ENCODE data around the gene PLCB1. TPM values are rescaled to one million over a fixed set of nuclear protein-coding genes. Genes with fewer than 3 reads are reported as not detected.

PLCB1 gene
- total RNA-seq, 2 experiments from 2014 or later, result 3.1 to 3.6 TPM

DNA sequence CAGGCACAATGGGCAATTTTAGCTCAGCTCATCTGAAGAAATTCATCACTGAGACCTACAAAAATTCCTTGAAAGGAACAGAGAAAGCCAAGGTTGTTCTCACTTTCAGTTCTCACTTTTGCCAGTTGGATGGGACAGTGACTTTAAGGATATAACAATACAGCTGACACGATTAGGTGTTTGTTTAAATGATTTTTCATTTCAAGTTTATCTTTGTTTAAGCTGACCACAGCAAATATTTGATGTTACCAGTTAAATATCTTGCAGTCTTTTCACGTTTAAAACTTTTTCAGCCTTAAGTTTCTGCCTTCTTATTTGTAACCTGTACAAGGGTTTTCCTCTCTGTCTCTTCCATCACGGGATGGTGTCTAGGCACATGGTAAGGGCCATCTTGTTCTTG, 93.6 kb downstream of the PLCB1 start:
- intact Hi-C loops (cut with micrococcal nuclease), result no loop called here
- DNase-seq, result no peak
- CTCF ChIA-PET, result no interaction called here
- TF ChIP-seq, protein P1, sequence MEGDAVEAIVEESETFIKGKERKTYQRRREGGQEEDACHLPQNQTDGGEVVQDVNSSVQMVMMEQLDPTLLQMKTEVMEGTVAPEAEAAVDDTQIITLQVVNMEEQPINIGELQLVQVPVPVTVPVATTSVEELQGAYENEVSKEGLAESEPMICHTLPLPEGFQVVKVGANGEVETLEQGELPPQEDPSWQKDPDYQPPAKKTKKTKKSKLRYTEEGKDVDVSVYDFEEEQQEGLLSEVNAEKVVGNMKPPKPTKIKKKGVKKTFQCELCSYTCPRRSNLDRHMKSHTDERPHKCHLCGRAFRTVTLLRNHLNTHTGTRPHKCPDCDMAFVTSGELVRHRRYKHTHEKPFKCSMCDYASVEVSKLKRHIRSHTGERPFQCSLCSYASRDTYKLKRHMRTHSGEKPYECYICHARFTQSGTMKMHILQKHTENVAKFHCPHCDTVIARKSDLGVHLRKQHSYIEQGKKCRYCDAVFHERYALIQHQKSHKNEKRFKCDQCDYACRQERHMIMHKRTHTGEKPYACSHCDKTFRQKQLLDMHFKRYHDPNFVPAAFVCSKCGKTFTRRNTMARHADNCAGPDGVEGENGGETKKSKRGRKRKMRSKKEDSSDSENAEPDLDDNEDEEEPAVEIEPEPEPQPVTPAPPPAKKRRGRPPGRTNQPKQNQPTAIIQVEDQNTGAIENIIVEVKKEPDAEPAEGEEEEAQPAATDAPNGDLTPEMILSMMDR (IDR thresholded peaks at IDR 0.05), result no peak
- Mint-ChIP-seq H3K36me3 (ENCODE audit: low read depth) (no peaks in the 10 kb centered on the region), H3K27me3 (no peaks in the 10 kb centered on the region), H3K27ac (no peak overlapping the region), H3K4me3 (no peak overlapping the region), H3K9me3 (no peaks in the 10 kb centered on the region), H3K4me1 (ENCODE audit: low read depth) (peaks cover 3% of the 10 kb centered on the region)
- POLR2A ChIA-PET, result interaction anchor here (0.6 kb wide), 1 partner anchor 9 kb away, joined by 3 read pairs; no protein-coding TSS in a partner anchor
- ATAC-seq, result no peak

DNA sequence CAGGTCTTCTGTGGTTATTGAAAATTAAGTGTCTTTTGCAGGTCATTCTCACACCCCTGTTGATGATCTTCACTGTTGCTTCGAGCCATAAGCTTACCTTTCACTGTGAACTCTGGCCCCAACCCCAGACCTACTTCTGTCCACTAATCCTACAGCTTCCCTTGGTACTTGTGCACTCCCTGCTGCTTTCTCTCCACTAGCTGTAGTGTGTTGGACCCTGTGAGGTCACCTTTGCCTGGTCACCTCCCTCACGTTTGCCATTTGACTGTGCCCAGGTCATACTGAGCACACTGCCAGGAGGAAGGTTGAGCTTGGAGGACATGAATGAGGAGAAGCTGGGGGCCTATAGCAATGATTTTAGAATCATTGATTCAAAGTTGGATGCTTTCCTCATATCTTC, 94.0 kb downstream of the PLCB1 start:
- no peak overlapping the region for H3K4me3 Mint-ChIP-seq
- no peaks in the 10 kb centered on the region for H3K9me3 Mint-ChIP-seq
- DNase-seq, result no peak
- H3K4me1 Mint-ChIP-seq (ENCODE audit: low read depth), result peaks cover 3% of the 10 kb centered on the region
- CTCF ChIA-PET, result no interaction called here
- TF ChIP-seq, protein P1 (IDR thresholded peaks at IDR 0.05), result no peak
- POLR2A ChIA-PET, result no interaction called here
- no peaks in the 10 kb centered on the region for H3K27me3 Mint-ChIP-seq
- intact Hi-C loops (cut with micrococcal nuclease), result no loop called here
- no peak overlapping the region for H3K27ac Mint-ChIP-seq
- ATAC-seq, result no peak
- H3K36me3 Mint-ChIP-seq (ENCODE audit: low read depth), result no peaks in the 10 kb centered on the region

DNA sequence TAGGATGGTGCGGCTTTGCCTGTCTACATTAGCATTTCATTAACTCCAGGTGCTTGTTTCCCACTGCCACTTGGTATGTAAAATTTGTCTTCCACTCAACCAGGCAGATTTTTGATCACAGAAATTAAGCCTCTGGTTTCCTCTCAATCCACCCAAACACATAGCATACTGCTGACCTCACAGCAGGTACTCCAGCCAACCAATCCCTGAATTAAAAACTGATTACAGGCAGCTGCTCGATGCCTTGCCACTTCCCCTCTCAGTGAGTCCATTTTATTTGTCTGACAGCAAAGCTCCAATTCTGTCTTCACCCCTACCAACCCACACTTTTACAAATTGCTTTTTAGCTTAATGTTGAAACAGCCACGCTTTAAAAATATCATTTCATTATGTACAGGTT, 95.2 kb downstream of the PLCB1 start:
- H3K9me3 Mint-ChIP-seq, result no peaks in the 10 kb centered on the region
- ATAC-seq, result no peak
- CTCF ChIA-PET, result no interaction called here
- TF ChIP-seq, protein P1 (IDR thresholded peaks at IDR 0.05), result no peak
- H3K27me3 Mint-ChIP-seq, result no peaks in the 10 kb centered on the region
- no peaks in the 10 kb centered on the region for H3K36me3 Mint-ChIP-seq (ENCODE audit: low read depth)
- H3K27ac Mint-ChIP-seq, result no peak overlapping the region
- H3K4me1 Mint-ChIP-seq (ENCODE audit: low read depth), result peaks cover 3% of the 10 kb centered on the region
- H3K4me3 Mint-ChIP-seq, result no peak overlapping the region
- intact Hi-C loops (cut with micrococcal nuclease), result no loop called here
- no peak for DNase-seq
- POLR2A ChIA-PET, result interaction anchor here (1.1 kb wide), 1 partner anchor 58 kb away, joined by 4 read pairs; no protein-coding TSS in a partner anchor

DNA sequence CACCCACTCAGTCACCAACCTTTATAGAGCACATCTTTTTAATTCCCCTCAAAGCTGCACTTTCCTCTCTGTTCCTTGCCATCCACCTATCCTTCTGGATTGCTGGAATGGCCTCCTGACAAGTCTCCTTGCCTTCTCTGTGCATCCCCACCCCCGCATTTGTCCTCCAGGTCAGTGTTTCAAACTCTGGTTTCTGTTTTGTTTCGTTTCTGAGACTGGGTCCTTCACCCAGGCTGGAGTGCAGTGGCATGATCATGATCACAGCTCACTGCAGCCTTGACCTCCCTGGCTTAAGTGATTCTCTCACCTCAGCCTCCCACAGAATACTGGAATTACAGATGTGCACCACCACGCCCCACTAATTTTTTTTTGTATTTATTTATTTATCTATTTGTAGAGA, 96.2 kb downstream of the PLCB1 start:
- peaks cover 3% of the 10 kb centered on the region for H3K4me1 Mint-ChIP-seq (ENCODE audit: low read depth)
- ChIA-PET CTCF (no interaction called here), POLR2A (no interaction called here)
- ATAC-seq (no peak), DNase-seq (no peak)
- intact Hi-C loops (cut with micrococcal nuclease), result no loop called here
- TF ChIP-seq, protein P1 (IDR thresholded peaks at IDR 0.05), result no peak
- no peak overlapping the region for H3K27ac Mint-ChIP-seq
- no peaks in the 10 kb centered on the region for H3K27me3 Mint-ChIP-seq
- H3K9me3 Mint-ChIP-seq, result no peaks in the 10 kb centered on the region
- H3K36me3 Mint-ChIP-seq (ENCODE audit: low read depth), result no peaks in the 10 kb centered on the region
- H3K4me3 Mint-ChIP-seq, result no peak overlapping the region

DNA sequence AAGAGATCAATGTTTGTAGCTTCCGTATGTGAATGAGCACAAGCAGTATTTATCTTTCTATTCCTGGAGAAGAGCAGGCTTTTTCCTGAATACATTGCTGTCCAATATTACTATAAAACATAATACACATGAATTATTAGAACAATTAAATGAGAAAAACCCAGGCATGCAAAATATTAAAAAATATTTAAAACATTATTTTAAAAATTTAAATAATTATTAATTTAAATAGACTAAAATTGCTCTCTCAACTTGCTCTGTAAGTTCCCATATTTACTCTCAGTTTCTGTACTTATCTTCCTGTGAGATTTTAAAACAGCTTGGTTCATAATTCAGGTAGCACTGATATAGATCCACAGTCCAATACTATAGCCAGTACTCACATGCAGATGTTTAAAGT, 97.0 kb downstream of the PLCB1 start:
- Mint-ChIP-seq H3K27ac (no peak overlapping the region), H3K9me3 (no peaks in the 10 kb centered on the region), H3K36me3 (ENCODE audit: low read depth) (no peaks in the 10 kb centered on the region), H3K27me3 (no peaks in the 10 kb centered on the region), H3K4me1 (ENCODE audit: low read depth) (peaks cover 3% of the 10 kb centered on the region), H3K4me3 (no peak overlapping the region)
- ATAC-seq (no peak), DNase-seq (no peak)
- ChIA-PET CTCF (no interaction called here), POLR2A (no interaction called here)
- TF ChIP-seq, protein P1 (IDR thresholded peaks at IDR 0.05), result no peak
- intact Hi-C loops (cut with micrococcal nuclease), result no loop called here
